ENCODE results near the gene HOMER1.

Gene HOMER1

DNA sequence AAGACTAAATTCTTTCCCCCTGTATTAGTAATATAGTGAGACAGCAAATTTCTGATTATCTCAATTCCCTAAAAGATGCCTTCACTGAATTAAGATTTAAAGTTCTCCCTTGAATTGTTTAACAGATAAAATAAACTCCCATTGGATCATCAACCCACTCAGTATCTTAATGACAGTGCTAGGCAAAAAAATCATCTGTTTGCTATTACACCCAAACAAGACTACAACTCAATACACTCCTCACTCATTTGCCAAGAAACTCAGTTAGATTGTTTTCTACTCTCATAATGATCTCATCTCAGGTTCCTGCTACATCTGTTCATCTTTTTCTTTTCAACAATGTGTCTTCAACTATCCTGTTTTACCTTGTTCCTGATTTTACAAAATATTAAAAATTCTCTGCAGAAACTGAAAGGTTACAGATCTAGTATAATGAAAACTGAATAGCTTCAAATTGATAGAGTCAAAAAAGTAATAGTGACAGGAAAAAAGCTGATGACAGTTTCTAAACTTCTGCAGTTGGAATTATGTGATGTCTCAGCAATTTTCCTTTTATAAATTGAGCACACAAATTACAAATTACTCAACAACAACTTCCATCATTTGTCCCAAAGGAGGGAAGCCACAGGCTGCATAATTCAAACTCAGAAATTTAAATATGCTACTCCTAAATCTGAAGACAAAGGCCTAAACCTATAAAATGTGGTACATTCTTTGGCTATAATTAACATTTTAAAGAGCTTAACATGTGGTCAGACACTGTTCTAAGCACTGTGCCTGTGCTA lies 39.4 kb downstream of the HOMER1 start:
- no peak overlapping the region for H3K4me2 ChIP-seq (ENCODE audit: low read depth, low read length, poor library complexity, severe bottlenecking)
- no peaks in the 10 kb centered on the region for H4K20me1 ChIP-seq (ENCODE audit: low read depth, low read length)

DNA sequence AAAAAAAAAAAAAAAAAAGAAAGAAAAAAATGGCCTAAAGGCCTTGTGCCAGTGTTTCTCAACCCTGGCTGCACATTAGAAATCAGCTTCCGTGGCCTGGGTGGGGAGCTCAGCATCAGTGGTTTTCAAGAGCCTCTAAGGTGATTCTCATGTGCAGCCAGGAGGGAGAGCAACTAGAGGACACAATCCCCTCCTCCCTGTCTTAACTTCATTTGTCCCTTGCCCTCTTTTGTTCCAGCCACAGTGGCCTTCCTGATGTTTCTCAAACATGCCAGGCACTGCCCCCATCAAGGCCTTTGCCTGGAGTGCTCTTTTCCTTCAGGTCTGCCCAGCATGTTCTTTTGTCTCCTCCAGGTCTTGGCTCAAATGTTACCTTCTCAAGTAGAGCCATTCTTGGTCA lies 42.4 kb downstream of the HOMER1 start:
- Histone ChIP-seq H3K9me3 (ENCODE audit: insufficient read depth, low read length) (no peaks in the 10 kb centered on the region), H3K4me2 (ENCODE audit: low read depth, low read length, poor library complexity, severe bottlenecking) (no peak overlapping the region), H2AFZ (ENCODE audit: low read depth, low read length, severe bottlenecking) (no peak overlapping the region), H3K79me2 (ENCODE audit: insufficient read depth, low read length) (no peaks in the 10 kb centered on the region), H3K27me3 (ENCODE audit: low read length) (no peaks in the 10 kb centered on the region), H4K20me1 (ENCODE audit: low read depth, low read length) (no peaks in the 10 kb centered on the region), H3F3A (ENCODE audit: insufficient read depth) (no peaks in the 10 kb centered on the region), H3K36me3 (ENCODE audit: low read length) (no peaks in the 10 kb centered on the region), H3K9me2 (replicated peaks; ENCODE audit: insufficient read depth, low read length) (no peaks in the 10 kb centered on the region), H3K4me3 (ENCODE audit: insufficient read depth, low read length, poor library complexity, severe bottlenecking) (no peak overlapping the region), H3K27ac (ENCODE audit: low read depth, low read length) (no peak overlapping the region), H3K9ac (ENCODE audit: low read length) (no peak overlapping the region)
- TF ChIP-seq EZH2phosphoT487 (conservative IDR thresholded peaks at IDR 0.05; ENCODE audit: low read length): no peak
- TF ChIP-seq, protein P1, sequence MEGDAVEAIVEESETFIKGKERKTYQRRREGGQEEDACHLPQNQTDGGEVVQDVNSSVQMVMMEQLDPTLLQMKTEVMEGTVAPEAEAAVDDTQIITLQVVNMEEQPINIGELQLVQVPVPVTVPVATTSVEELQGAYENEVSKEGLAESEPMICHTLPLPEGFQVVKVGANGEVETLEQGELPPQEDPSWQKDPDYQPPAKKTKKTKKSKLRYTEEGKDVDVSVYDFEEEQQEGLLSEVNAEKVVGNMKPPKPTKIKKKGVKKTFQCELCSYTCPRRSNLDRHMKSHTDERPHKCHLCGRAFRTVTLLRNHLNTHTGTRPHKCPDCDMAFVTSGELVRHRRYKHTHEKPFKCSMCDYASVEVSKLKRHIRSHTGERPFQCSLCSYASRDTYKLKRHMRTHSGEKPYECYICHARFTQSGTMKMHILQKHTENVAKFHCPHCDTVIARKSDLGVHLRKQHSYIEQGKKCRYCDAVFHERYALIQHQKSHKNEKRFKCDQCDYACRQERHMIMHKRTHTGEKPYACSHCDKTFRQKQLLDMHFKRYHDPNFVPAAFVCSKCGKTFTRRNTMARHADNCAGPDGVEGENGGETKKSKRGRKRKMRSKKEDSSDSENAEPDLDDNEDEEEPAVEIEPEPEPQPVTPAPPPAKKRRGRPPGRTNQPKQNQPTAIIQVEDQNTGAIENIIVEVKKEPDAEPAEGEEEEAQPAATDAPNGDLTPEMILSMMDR (IDR thresholded peaks at IDR 0.05; ENCODE audit: insufficient read depth, low read length, poor library complexity, severe bottlenecking): no peak

More for the DNA sequence above, 39.4 kb downstream of the HOMER1 start:
- Histone ChIP-seq H3K27me3 (ENCODE audit: low read length) (no peaks in the 10 kb centered on the region), H3K4me3 (ENCODE audit: insufficient read depth, low read length, poor library complexity, severe bottlenecking) (no peak overlapping the region), H3K9me3 (ENCODE audit: insufficient read depth, low read length) (no peaks in the 10 kb centered on the region), H3K9ac (ENCODE audit: low read length) (no peak overlapping the region), H3K9me2 (replicated peaks; ENCODE audit: insufficient read depth, low read length) (no peaks in the 10 kb centered on the region), H2AFZ (ENCODE audit: low read depth, low read length, severe bottlenecking) (no peak overlapping the region), H3K36me3 (ENCODE audit: low read length) (no peaks in the 10 kb centered on the region), H3K27ac (ENCODE audit: low read depth, low read length) (no peak overlapping the region), H3F3A (ENCODE audit: insufficient read depth) (no peaks in the 10 kb centered on the region), H3K79me2 (ENCODE audit: insufficient read depth, low read length) (no peaks in the 10 kb centered on the region)
- TF ChIP-seq EZH2phosphoT487 (conservative IDR thresholded peaks at IDR 0.05; ENCODE audit: low read length): no peak
- TF ChIP-seq, protein P1 (IDR thresholded peaks at IDR 0.05; ENCODE audit: insufficient read depth, low read length, poor library complexity, severe bottlenecking): no peak

DNA sequence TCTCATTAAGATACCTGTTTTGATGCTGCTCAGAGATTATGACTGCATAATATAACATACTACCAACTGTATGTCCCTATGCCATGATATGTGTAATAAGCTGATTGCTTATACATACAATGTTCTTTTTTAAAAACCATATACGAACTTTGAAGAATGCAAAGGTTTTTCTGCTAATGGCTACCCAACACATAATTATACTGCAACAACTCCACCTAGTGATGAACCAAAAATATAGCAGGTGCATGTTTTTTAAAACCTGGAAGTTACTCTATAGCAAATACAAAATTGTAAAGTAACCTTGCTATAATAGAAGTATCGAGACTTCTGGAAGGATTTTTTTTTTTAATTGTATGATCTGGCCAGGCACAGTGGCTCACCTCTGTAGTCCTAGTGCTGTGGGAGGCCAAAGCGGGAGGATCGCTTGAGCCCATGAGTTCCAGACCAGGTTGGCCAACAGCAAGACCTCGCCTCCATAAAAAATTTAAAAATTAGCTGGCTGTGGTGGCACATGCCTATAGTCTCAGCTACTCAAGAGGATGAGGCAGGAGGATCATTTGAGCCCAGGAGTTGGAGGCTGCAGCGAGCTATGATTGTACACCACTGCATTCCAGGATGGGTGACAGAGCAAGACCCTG lies 49.1 kb downstream of the HOMER1 start:
- Histone ChIP-seq H3K79me2 (ENCODE audit: insufficient read depth, low read length) (no peaks in the 10 kb centered on the region), H3K9me3 (ENCODE audit: insufficient read depth, low read length) (no peaks in the 10 kb centered on the region), H3K27ac (ENCODE audit: low read depth, low read length) (no peak overlapping the region), H3K27me3 (ENCODE audit: low read length) (no peaks in the 10 kb centered on the region), H3K9me2 (replicated peaks; ENCODE audit: insufficient read depth, low read length) (no peaks in the 10 kb centered on the region), H2AFZ (ENCODE audit: low read depth, low read length, severe bottlenecking) (no peak overlapping the region), H4K20me1 (ENCODE audit: low read depth, low read length) (no peaks in the 10 kb centered on the region), H3K4me3 (ENCODE audit: insufficient read depth, low read length, poor library complexity, severe bottlenecking) (no peak overlapping the region), H3K9ac (ENCODE audit: low read length) (no peak overlapping the region), H3K4me2 (ENCODE audit: low read depth, low read length, poor library complexity, severe bottlenecking) (no peak overlapping the region), H3F3A (ENCODE audit: insufficient read depth) (no peaks in the 10 kb centered on the region), H3K36me3 (ENCODE audit: low read length) (no peaks in the 10 kb centered on the region)
- TF ChIP-seq, protein P1 (IDR thresholded peaks at IDR 0.05; ENCODE audit: insufficient read depth, low read length, poor library complexity, severe bottlenecking): peak; percentile 55
- TF ChIP-seq EZH2phosphoT487 (conservative IDR thresholded peaks at IDR 0.05; ENCODE audit: low read length): no peak

Data from SU-DHL-6 (cell line).